Stimulated activated CD4-positive, alpha-beta T cell treated with anti-CD3 and anti-CD28 coated beads, Interleukin-12 subunit alpha, Interleukin-12 subunit beta, amount 100 ng/mL, for 4 hours (primary cell): ENCODE data around the gene RPS16.

Experiments
- DNase-seq: peaks from one replicate; pipeline ENCODE4 v3.0.0-alpha.2; 2020

RPS16 gene

DNA sequence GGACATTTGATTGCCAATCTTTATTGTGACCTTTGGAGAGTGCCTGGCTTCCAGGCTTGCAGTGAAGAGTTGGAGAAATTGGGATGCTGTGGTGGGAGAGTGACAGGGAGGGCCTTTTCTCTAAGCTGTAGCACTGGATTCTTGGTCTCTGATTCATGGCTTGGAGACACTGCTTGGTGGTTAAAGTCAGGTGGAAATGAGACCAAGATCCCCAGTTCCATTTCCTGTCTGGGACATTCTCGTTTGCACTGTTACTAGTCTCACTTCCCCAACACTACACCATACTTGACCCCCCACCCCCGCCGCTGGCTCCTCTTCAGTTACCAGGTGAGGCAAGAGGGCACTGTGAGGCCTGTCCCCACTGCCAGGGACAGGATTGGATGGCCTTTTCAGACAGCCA, 12.5 kb upstream of the RPS16 start:
- DNase-seq = no peak

DNA sequence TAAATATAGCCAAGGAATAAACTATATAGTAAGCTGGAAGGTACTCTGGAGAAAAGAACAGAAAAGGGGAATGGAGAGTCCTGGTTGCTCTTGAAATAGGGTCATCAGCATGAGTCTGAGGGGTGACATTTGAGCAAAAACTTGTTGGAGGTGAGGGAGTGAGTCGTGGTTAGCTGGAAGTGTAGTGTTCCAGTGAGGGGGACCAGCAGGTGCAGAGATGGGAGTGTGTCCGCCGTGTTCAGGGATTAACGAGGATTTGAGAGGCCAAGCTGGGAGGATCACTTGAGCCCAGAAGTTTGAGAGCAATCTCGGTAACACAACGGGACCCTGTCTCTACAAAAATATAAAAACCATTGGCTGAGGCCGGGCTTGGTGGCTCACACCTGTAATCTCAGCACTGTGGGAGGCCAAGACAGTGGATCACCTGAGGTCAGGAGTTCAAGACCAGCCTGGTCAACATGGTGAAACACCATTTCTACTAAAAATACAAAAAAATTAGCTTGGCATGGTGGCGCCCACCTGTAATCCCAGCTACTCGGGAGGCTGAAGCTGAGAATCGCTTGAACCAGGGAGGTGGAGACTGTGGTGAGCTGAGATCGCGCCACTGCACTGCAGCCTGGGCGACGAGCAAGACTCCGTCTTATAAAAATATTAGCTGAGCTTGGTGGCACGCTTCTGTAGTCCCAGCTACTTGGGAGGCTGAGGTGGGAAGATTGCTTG, 10.8 kb upstream of the RPS16 start:
- no peak for DNase-seq

DNA sequence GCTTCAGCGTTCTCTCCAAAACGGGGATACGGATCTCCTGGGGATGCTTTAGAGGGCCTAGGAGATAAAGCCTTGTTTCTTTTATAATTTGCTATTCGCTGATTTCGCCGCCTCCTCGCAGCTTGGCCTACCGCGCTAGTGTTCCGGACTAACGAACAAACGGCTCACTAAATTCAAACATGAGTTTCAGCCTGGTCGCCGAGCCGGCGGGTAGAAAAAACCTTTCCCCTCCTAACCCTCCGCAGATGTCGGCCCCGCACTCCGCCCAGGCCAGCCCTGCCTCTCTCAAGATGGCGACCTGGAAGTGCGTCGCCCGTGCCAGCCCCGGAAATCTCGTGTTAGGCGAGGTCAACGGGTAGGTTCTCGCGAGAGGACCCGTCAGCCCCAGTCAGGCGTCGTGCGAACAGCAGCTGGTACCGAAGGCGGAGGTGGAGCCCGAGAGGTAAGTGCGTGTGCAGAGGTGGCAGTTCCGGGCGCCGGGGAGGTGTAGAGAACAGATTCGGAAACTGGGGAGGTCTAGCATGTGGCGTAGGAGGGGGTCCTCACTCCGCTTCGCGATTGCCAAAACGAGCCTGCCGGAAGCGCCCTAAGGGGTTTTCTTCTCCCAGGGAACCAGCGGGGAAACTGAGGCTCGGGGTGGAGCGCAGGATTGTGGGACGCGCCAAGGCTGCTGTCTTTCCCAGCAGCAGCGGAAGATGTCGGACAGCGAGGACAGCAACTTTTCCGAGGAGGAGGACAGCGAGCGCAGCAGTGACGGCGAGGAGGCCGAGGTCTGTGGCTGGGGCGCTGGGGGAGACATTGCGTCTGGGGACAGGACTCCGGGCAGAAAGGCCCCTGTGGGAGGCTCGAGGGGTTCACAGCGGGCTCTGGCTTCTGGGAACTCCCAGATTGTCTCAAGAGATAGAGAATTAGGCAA, 9.7 kb upstream of the RPS16 start, which contains the start of gene SUPT5H:
Gene SUPT5H (plus strand): TSS at position 387 of the 916 bp plus-strand sequence. CDS start 309 bp downstream, at position 696.
- DNase-seq = peak; percentile 94

DNA sequence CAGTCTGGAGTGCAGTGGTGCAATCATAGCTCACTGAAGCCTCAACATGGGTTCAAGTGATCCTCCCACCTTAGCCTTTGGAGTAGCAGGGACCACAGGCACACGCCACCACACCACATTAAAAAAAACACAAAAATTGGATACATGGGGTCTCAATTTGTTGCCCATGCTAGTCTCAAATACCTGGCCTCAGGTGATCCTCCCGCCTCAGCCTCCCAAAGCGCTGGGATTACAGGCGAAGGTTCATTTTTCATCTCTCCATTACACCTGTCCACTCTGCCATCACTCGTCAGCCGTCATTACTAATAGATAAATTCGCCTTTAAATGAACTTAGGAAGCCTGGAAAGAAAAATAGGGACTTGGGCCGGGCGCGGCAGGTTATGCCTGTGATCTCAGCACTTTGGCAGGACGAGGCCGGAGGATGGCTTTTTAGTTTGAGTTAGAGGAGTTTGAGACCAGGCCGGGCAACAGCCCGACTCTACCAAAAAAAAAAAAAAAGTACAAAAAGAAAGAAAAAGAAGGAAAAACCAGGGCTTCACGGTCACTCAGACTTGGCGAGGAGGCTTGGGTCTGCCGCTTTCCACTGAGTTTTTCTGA, 8.9 kb upstream of the RPS16 start:
- no peak for DNase-seq

DNA sequence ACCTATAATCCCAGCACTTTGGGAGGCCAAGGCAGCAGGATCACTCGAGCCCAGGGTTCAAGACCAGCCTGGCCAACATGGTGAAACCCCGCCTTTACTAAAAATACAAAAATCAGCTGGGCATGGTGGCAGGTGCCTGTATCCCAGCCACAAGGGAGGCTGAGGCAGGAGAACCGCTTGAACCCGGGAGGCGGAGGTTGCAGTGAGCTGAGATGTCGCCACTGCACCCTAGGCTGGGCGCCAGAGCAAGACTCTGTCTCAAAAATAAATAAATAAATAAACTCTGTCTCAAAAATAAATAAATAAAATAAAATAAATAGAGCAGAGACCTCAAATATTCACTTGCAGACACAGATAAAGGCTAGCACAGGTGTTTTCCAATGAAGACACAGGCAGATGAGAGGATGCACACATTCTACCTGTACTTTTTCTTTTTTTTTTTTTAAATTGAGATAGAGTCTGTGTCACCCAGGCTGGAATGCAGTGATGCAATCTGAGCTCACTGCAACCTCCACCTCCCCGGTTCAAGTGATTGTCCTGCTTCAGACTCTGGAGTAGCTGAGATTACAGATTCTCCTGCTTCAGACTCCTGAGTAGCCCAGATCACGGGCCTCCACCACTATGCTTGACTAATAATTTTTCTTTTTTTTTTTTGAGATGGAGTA, 2.7 kb upstream of the RPS16 start:
- no peak for DNase-seq

DNA sequence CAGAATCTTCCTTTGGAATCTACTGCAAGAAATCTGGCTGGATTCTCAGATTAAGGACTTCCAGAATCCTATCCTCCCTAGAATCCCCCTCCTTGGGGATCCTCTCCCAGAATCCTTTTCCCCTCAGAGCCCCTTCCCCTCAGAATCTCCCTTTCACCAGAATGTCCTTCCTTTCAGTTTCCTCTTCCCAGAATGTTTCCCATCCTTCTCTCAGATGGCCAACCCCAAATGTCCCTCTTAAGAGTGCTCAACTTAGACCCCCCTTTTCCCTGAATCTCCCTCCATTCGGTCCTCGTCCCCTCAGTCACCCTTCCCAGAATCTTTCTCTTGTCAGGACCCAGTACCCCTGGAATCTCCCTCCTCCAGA, 584 bp upstream of the RPS16 start:
- no peak for DNase-seq

DNA sequence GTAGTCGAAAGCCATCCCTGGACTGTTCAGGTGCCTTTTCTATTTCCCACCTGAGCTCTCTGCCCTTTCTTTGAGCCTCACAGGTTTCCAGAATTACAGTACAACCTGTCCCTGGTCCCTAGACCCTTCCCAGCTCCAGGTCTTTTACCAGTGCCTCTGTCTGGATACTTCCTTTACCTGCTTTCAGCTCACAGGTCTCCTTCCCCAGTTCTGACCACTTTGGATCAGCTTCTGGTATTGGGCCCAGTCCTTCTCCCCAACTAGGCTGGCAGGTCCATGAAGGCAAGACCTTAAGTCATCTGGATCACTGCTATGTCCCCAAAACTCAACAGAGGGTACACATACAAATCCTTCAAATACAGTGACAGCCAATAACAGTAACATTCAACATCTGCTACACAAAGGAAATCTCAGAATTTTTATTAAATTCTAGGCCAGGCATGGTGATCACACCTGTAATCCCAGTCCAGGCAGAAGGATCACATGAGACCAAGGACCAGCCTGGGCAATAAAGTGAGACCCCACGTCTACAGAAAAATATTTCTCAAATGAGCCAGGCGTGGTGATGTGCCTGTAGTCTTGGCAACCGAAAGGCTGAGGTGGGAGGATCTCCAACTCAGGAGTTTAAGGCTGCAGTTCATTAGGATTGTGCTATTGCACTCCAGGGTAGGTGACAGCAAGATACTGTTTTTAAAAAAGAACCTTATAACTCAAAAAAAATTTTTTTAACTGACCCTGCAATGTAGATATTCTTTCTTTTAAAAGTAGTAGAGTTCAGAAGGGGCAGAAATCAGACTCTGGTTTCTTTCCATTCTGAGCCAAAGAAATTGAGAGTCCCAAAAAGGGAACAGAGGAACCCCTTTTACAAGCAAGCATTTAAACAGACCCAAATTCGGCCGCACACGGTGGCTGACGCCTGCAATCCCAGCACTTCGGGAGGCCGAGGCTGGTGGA, 1.3 kb downstream of the RPS16 start:
- DNase-seq = no peak

DNA sequence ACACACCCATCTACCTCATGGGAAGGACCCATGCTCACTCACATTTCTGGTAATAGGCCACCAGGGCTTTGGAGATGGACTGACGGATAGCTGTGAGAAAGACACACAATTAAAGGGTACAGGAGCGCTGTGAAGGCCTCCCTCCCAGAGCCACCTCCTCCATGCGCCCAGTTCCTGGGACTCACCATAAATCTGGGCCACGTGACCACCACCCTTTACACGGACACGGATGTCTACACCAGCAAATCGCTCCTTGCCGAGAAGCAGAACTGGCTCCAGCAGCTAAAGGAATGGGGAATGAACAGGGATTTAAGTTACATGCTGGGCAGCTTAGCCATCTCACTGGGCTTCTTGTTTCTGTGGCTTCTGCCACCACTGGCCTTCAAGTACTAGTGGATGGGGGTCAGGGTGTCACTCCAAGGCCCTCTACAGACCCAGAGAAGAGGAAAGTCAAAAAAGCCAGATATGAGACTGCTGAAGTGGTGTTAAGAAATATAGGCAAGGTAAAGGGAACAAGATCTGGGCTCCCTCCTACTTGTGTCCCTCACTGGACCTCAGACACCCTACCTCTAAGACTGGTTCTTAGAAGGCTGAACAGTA, 2.2 kb downstream of the RPS16 start:
- no peak for DNase-seq

DNA sequence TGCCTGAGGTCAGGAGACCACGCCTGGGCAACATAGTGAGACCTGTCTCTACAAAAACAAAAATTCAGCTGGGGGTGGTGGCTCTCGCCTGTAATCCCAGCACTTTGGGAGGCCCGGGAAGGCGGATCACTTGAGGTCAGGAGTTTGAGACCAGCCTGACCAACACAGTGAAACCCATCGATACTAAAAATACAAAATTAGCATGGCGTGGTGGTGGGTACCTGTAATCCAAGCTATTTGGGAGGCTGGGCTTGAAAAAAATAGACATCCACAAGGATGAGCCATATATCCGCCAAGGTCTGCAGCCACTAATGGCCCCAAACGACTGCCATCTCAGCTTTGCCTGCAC, 3.1 kb downstream of the RPS16 start:
- no peak for DNase-seq

DNA sequence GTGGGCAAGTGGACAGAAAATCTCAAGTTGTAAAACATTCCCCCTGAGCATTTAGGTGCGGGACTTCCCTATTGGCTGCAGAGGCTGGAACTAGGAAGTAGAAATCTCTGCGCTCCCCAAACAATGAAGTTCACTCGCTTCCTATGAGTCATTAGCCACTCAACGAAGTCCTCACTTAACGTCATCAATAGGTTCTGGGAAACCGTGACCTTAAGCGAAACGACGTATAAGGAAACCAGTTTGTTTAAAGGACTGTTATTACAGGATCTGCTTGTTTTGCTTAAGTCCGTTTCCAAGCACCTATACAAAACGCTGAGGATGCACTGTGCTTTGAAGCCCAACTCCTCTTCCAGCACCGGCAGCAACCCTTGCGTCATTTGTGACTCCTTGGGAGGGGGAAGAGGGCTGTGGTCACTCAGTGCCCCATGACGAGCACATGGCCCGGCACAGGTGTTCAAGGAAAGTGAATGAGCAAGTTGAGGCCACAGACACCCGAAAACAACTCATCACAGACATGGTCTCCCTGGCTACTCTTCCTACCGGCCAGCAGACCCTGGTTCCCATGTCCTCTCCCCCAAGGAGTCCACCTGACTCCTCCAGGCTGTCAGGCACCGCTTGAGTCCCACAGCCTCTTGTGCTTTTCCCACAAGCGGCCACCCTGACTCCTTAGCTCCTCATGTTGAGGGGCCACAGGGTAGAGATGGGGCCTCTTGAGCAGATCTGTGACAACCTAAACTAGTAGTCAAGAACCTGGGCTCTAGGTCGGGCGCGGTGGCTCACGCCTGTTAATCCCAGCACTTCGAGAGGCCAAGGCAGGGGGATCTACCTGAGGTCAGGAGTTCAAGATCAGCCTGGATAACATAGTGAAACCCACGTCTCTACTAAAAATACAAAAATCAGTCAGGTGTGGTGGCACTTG, 4.8 kb downstream of the RPS16 start:
- DNase-seq = no peak

DNA sequence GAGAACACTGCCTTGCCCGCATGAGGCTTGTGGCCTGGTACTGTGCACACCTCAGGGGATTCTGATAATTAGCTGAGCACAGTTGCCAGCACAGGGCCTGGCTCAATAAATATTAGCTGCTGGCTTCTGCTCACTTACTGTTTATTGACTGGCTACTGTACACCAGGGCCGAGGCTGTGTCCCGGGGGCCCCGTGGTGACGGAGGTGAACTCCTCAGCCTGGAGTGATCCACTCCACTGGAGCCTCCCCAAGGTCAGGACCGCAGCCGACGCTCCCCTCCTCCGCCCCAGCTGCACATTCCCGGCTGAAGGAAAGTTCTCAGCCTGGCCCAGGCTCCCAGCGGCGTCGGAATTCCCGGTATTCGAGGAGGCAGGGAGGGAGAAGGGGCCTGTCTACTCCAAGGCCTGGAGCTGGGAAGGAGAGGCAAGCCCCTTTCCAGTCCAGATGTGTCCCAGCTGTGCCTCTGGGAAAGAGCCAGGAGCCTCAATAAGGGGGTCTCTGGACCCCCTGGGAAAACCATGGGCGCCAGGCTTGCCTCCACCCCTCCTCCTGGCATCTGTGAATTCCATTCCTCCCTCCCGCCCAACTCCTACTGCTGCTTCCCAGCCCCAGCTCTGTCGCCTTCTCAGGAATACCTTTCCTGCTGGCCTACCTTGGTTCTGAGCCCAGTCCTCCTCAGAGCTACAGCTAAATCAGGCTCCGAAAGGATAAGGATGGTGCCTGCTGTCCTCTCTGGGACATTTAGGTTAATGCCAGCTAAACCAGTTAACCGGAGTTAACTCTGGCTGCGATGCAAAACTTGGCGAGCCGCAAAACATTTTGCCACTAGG, 7.3 kb downstream of the RPS16 start:
- DNase-seq = no peak

DNA sequence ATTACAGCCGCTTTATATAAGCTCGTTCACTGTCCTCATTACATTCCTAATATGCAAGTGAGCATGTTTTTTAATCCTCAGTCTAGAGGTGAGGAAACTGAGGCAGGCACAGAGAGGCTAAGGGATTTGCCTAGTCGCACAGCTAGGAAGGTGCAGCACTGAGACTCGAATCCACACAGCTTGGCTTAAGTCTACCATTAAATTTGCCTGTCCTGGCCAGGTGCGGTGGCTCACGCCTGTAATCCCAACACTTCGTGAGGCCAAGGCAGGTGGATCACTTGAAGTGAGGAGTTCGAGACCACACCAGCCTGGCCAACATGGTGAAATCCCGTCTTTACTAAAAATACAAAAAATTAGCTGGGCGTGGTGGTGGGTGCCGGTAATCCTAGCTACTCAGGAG, 8.0 kb downstream of the RPS16 start:
- DNase-seq = no peak

DNA sequence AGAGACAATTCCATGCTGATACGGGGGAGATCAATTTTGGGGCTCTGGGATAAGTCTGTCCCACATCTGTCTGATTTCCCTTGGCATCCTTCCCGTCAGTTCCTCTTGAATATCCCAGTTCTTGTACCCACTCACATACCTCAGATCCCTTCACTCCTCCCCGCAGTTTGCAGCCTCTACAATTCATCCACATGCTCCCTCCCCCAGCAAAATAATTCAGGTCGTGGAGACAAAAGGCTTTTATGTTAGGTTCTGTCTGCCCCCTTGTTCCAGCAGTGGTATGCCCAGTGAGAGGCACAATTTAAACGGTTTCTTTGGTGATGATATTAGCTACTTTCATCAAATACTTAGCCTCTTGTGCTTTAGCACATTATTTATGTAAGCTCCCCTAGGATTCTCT, 9.6 kb downstream of the RPS16 start:
- DNase-seq = no peak

DNA sequence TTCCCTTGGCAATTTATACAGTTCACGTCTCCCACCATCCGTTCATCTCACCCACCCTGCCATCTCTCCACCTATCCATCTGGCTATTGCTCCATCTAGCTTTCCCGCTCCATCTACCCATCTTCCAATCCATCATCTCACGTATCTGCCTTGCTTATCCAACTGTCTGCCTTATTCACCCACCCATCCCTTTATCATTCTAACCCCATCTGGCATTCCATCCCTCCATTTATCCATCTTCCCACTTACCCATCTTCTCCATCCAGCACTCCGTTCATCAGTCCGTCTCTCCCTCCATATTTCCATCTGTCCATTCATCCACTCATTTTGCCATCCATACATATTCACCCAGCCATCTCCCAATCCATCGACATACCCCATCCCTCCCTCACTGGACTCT, 10.0 kb downstream of the RPS16 start:
- DNase-seq = no peak

DNA sequence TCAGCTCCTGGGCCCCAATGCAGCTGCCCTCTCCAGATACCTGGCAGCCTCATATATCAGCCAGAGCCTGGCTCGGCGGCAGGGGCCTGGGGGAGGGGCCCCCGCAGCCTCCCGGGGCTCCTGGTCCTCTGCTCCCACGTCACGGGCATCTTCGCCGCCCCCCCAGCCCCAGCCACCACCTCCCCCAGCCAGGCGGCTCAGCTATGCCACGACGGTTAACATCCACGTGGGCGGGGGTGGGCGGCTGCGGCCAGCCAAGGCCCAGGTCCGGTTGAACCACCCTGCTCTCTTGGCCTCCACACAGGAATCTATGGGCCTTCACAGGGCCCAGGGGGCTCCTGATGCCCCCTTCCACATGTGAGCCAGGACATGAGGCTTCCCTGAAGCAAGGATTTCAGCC, 10.8 kb downstream of the RPS16 start:
- no peak for DNase-seq

DNA sequence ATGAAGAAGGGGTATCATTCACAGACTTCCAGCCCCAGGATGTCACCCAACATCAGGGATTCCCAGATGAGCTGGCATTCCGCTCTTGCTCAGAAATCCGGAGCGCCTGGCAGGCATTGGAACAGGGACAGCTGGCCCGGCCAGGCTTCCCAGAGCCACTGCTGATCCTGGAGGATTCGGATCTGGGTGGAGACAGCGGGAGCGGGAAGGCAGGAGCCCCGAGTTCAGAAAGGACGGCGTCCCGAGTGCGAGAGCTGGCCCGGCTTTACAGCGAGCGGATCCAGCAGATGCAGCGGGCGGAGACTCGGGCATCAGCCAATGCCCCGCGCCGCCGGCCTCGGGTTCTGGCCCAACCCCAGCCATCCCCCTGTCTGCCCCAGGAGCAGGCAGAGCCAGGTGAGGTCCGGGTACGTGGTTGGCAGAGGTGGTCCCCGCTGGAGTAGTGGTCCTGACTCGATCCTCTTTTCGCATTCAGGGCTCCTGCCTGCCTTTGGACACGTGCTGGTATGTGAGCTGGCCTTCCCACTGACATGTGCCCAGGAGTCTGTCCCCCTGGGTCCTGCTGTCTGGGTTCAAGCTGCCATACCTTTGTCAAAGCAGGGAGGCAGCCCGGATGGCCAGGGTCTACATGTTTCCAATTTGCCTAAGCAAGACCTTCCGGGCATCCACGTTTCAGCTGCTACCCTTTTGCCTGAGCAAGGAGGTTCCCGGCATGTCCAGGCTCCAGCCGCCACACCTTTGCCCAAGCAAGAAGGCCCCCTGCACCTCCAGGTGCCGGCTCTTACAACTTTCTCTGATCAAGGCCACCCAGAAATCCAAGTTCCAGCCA, 12.3 kb downstream of the RPS16 start:
- DNase-seq = no peak

DNA sequence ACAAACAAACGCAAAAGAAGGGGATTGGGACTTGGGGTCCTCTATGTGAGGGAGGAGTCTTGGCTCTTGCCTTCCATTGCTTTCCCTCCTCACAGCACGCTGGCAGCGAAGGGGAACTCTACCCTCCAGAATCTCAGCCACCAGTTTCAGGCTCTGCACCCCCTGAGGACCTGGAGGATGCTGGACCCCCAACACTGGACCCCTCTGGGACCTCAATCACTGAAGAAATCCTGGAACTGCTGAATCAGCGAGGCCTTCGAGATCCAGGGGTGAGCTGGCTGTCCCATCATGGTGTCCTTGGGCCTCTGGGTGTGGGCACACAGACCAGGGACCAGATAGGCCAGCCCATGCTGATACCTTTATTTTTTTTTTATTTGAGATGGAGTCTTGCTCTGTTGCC, 13.7 kb downstream of the RPS16 start:
- DNase-seq = no peak

DNA sequence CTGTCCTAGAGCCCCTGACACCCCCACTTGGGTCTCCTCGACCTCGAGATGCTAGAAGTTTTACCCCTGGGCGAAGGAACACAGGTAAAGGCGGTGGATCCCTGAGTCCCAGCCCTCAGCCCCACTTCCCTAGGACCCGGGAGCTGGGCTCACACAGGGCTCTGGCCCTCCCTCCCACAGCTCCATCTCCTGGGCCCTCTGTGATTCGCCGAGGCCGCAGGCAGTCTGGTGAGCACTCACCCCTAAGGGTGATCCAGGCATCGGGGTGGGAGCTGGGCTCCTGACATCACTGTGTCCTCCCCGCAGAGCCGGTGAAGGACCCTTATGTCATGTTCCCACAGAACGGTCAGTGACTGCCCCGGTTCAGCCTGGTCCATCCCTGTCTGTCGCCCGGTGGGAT, 15.0 kb downstream of the RPS16 start:
- DNase-seq = no peak

DNA sequence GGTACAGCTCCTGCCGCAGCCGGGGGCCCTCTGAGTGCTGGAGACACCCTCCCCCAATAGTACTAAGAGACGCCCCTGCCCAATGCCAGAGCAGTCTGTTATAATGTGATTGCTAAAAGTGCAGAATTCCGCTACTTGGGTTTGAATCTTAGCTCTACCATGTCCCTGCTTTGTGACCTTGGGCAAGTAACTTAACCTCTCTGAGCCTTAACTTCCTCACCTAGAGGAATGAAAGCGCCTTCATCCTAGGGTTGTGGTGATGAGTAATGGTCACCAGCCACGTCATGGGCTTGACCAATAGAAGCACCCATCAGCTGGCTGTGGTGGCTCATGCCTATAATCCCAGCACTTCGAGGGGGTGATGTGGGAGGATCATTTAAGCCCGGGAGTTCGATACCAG, 16.7 kb downstream of the RPS16 start:
- no peak for DNase-seq
